ENCODE results near the gene ZNF263. TPM values are rescaled to one million over a fixed set of nuclear protein-coding genes. Genes with fewer than 3 reads are reported as not detected.

ZNF263 gene
- total and polyA plus RNA-seq, 2 of the 13 experiments (the other 11 are each of a cell fraction or from before 2014, with no cell fraction given), result 10.2 to 41.2 TPM

- TF ChIP-seq ATF4 (CRISPR knock-in tag; IDR thresholded peaks at IDR 0.05) (peak in 1 of 2 experiments; percentile 70; a peak in 2 of 4 replicates), ZGPAT (CRISPR knock-in tag; IDR thresholded peaks at IDR 0.05) (0 out of 2 replicates have a peak, but pooled peaks have one; percentile 8), ZMYM2 (CRISPR knock-in tag; IDR thresholded peaks at IDR 0.05) (no peak), CEBPB (IDR thresholded peaks at IDR 0.05; ENCODE audit: borderline replicate concordance, low read depth, low read length) (peak; percentile 86), ATRX (CRISPR knock-in tag; IDR thresholded peaks at IDR 0.05; ENCODE audit: borderline replicate concordance) (no peak), EP300 (IDR thresholded peaks at IDR 0.05; ENCODE audit: low read depth in 2 of 2, low read length in 2 of 2) (no peak), EP300 (CRISPR knock-in tag; IDR thresholded peaks at IDR 0.05; ENCODE audit: borderline replicate concordance) (no peak), ZNF296 (CRISPR knock-in tag; conservative IDR thresholded peaks at IDR 0.05) (no peak)
Measured at GRCh38 chr16:3259836-3260235, 23.5 kb upstream of the ZNF263 start (continued).

GRCh38 chr16:3262517-3262916, 20.8 kb upstream of the ZNF263 start:
- no peaks in the 10 kb centered on the region for H3K9me3 ChIP-seq (ENCODE audit: low read length)
- peak overlapping the region; percentile 78; the same call in 1 of the 2 replicates for H3K9ac ChIP-seq (ENCODE audit: insufficient read depth, low read depth, low read length)
- no TSS peak for BruUV-seq (replicated peaks)
- H3K36me3 ChIP-seq (replicated peaks in 1 of 2; ENCODE audit: control insufficient read depth in 1 of 2, insufficient read depth in 2 of 2, low read length in 2 of 2), result no peaks in the 10 kb centered on the region
- in situ Hi-C loops (cut with HindIII; ENCODE audit: extremely low pct_ligation_motif_present, low pct_unique_long_range_greater_than_20kb) (no loop called here), intact Hi-C loops (cut with micrococcal nuclease; ENCODE audit: unreplicated experiment) (loop anchor here (5.0 kb wide), 1 partner anchor 70 kb away; no protein-coding TSS in a partner anchor)
- no peak overlapping the region for H2AFZ ChIP-seq (ENCODE audit: low read length)
- TF ChIP-seq ZNF567 (CRISPR knock-in tag; IDR thresholded peaks at IDR 0.05; ENCODE audit: borderline replicate concordance), result no peak
- peak; percentile 2; the same call in 1 of the 2 replicates for TF ChIP-seq SAP130 (CRISPR knock-in tag; IDR thresholded peaks at IDR 0.05; ENCODE audit: low read depth)
- peak; percentile 88 for TF ChIP-seq PRDM10 (CRISPR knock-in tag; IDR thresholded peaks at IDR 0.05; ENCODE audit: low read depth)
- H4K20me1 ChIP-seq (ENCODE audit: insufficient read depth, low read length), result no peaks in the 10 kb centered on the region
- no peak for FAIRE-seq
- no peak for ATAC-seq
- 26% methylated on average over 3 of the region's 4 CpGs for WGBS (ENCODE audit: low lambda C conversion rate)
- peak overlapping the region in 2 of 3 experiments; percentile 60 to 79; a peak in 2 of 6 replicates for H3K4me3 ChIP-seq (replicated peaks in 1 of 3; ENCODE audit: insufficient read depth in 1 of 3, low read depth in 2 of 3, low read length in 3 of 3)
- peak overlapping the region; percentile 95 for H3K27ac ChIP-seq (ENCODE audit: extremely low read length, insufficient read depth, low read length)
- POLR2A ChIA-PET, result interaction anchor here (1.6 to 2.3 kb wide), 2 partner anchors 21 to 104 kb away, joined by 7 to 10 read pairs; partner anchors contain the start of gene ZNF263
- peak overlapping the region; percentile 73 for H3K4me2 ChIP-seq (ENCODE audit: low read depth, low read length)
- H3K27me3 ChIP-seq (ENCODE audit: control insufficient read depth in 1 of 2, insufficient read depth in 2 of 2, low read length in 2 of 2), result peaks cover 0 to 1% of the 10 kb centered on the region in 2 experiments; a peak in 1 of 5 replicates
- CTCF ChIA-PET (ENCODE audit: low intra/inter-chr PET ratio, low total read pairs), result no interaction called here
- no peak for DNase-seq (ENCODE audit: low spot score)
- no peaks in the 10 kb centered on the region for H3K79me2 ChIP-seq (ENCODE audit: insufficient read depth, low read length)
- peaks cover 75% of the 10 kb centered on the region for H3K4me1 ChIP-seq (ENCODE audit: insufficient read depth, low read length)

Data from HepG2 (cell line).